ENCODE measurements around the gene PPP1R13L. TPM values are rescaled to one million over a fixed set of nuclear protein-coding genes. Genes with fewer than 3 reads are reported as not detected.
"Not testable (repeated sequence)": the region's sequence is repeated elsewhere in the genome, so short reads cannot be mapped to it uniquely, and the experiment has no call there.

PPP1R13L gene
- polyA plus RNA-seq, 12 donors = 2.4 to 48.5 (median 4.8) TPM; not detected in 1

- no peak for DNase-seq
These were observed 58.4 kb downstream of the PPP1R13L start for GRCh38 chr19:45346449-45346848.

- no peak for DNase-seq
These were observed 59.4 kb downstream of the PPP1R13L start for GRCh38 chr19:45345506-45345860.

GRCh38 chr19:45344621-45345505 lies 60.0 kb downstream of the PPP1R13L start:
- no peak for DNase-seq

GRCh38 chr19:45342911-45343310 lies 62.0 kb downstream of the PPP1R13L start:
- DNase-seq = no peak

GRCh38 chr19:45340899-45341453 lies 63.9 kb downstream of the PPP1R13L start:
- no peak for DNase-seq

- no peak for DNase-seq
These were observed 64.5 kb downstream of the PPP1R13L start, which contains the start of gene KLC3 for GRCh38 chr19:45340232-45340898. TSS of gene KLC3 (plus strand) at chr19:45340750. CDS start at chr19:45345542, 4,792 bp downstream.

GRCh38 chr19:45339629-45340028 lies 65.2 kb downstream of the PPP1R13L start:
- no peak for DNase-seq

GRCh38 chr19:45336696-45337251 lies 68.1 kb downstream of the PPP1R13L start:
- DNase-seq = no peak

- DNase-seq = not testable (repeated sequence)
These were observed 70.0 kb downstream of the PPP1R13L start for GRCh38 chr19:45334881-45335280.

GRCh38 chr19:45333609-45334303 lies 71.1 kb downstream of the PPP1R13L start:
- DNase-seq = no peak

GRCh38 chr19:45331411-45331810 lies 73.5 kb downstream of the PPP1R13L start:
- DNase-seq = no peak

Other genes with a start within 250 kb of the PPP1R13L start
- 1 to 10 TPM in 1 of 12 donors, under 1 TPM in 8, not detected in 3; 0.07 to 1.1 (median 0.12) TPM for gene NKPD1, start 244.1 kb downstream of the PPP1R13L start, polyA plus RNA-seq (ENCODE audit: insufficient read length in 12 of 12)
- gene TRAPPC6A, start 226.8 kb downstream of the PPP1R13L start, polyA plus RNA-seq (ENCODE audit: insufficient read length in 12 of 12) = 10 to 100 TPM in 11 of 12 donors, not detected in 1; 15.1 to 89.5 (median 19.8) TPM
- 1 to 10 TPM in 11 of 12 donors, not detected in 1; 5.2 to 9.1 (median 6.8) TPM for gene BLOC1S3, start 226.3 kb downstream of the PPP1R13L start, polyA plus RNA-seq (ENCODE audit: insufficient read length in 12 of 12)
- 1 to 10 TPM in 7 of 12 donors, under 1 TPM in 3, not detected in 2; 0.53 to 2.0 (median 1.1) TPM for gene EXOC3L2, start 159.7 kb downstream of the PPP1R13L start, polyA plus RNA-seq (ENCODE audit: insufficient read length in 12 of 12)
- gene MARK4, start 153.8 kb downstream of the PPP1R13L start, polyA plus RNA-seq (ENCODE audit: insufficient read length in 12 of 12) = 10 to 100 TPM; 23.7 to 90.9 (median 30.3) TPM
- gene CKM, start 82.2 kb downstream of the PPP1R13L start, polyA plus RNA-seq (ENCODE audit: insufficient read length in 12 of 12) = 1,000 to 10,000 TPM; 1,044 to 4,317 (median 2,408) TPM
- gene KLC3, start 64.3 kb downstream of the PPP1R13L start, polyA plus RNA-seq (ENCODE audit: insufficient read length in 12 of 12) = 10 to 100 TPM in 1 of 12 donors, 1 to 10 TPM in 2, under 1 TPM in 6, not detected in 3; 0.12 to 23.1 (median 0.25) TPM
- gene ERCC2, start 34.5 kb downstream of the PPP1R13L start, polyA plus RNA-seq (ENCODE audit: insufficient read length in 12 of 12) = 10 to 100 TPM in 11 of 12 donors, not detected in 1; 12.1 to 30.6 (median 15.7) TPM
- 10 to 100 TPM in 1 of 12 donors, 1 to 10 TPM in 10, not detected in 1; 2.9 to 22.4 (median 3.8) TPM for gene POLR1G, start 1.6 kb upstream of the PPP1R13L start, polyA plus RNA-seq (ENCODE audit: insufficient read length in 12 of 12)
- 100 to 1,000 TPM in 1 of 12 donors, 10 to 100 TPM in 10, not detected in 1; 79.9 to 113 (median 92.3) TPM for gene ERCC1, start 18.8 kb upstream of the PPP1R13L start, polyA plus RNA-seq (ENCODE audit: insufficient read length in 12 of 12)
- 100 to 1,000 TPM in 4 of 12 donors, 10 to 100 TPM in 8; 21.4 to 403 (median 87.6) TPM for gene FOSB, start 62.9 kb upstream of the PPP1R13L start, polyA plus RNA-seq (ENCODE audit: insufficient read length in 12 of 12)
- gene RTN2, start 92.0 kb upstream of the PPP1R13L start, polyA plus RNA-seq (ENCODE audit: insufficient read length in 12 of 12) = 100 to 1,000 TPM in 8 of 12 donors, 10 to 100 TPM in 3, not detected in 1; 96.1 to 172 (median 118) TPM
- gene PPM1N, start 93.4 kb upstream of the PPP1R13L start, polyA plus RNA-seq (ENCODE audit: insufficient read length in 12 of 12) = 1 to 10 TPM in 3 of 12 donors, under 1 TPM in 6, not detected in 3; 0.34 to 1.8 (median 0.82) TPM
- 10 to 100 TPM in 11 of 12 donors, not detected in 1; 42.2 to 71.3 (median 52.1) TPM for gene VASP, start 102.4 kb upstream of the PPP1R13L start, polyA plus RNA-seq (ENCODE audit: insufficient read length in 12 of 12)
- 1 to 10 TPM in 11 of 12 donors, not detected in 1; 6.0 to 9.8 (median 7.1) TPM for gene OPA3, start 179.7 kb upstream of the PPP1R13L start, polyA plus RNA-seq (ENCODE audit: insufficient read length in 12 of 12)
- gene GPR4, start 197.1 kb upstream of the PPP1R13L start, polyA plus RNA-seq (ENCODE audit: insufficient read length in 12 of 12) = 1 to 10 TPM in 11 of 12 donors, not detected in 1; 2.3 to 8.4 (median 2.8) TPM
- gene EML2, start 234.3 kb upstream of the PPP1R13L start, polyA plus RNA-seq (ENCODE audit: insufficient read length in 12 of 12) = 10 to 100 TPM in 5 of 12 donors, 1 to 10 TPM in 5, not detected in 2; 6.0 to 24.8 (median 9.9) TPM

Data from muscle of arm (tissue), 12 donors.